Activated CD8-positive, alpha-beta memory T cell treated with anti-CD3 and anti-CD28 coated beads for 1 hour (primary cell): ENCODE data around the gene C19orf47.

ENCODE experiments used
- DNase-seq, 2 donors: peaks; one replicate each; pipeline ENCODE4 v3.0.0-alpha.2; 2020; ENCODE audit warnings: low read depth in 1 of 2; ENCODE audit errors: extremely low read depth in 1 of 2

C19orf47 gene

DNA sequence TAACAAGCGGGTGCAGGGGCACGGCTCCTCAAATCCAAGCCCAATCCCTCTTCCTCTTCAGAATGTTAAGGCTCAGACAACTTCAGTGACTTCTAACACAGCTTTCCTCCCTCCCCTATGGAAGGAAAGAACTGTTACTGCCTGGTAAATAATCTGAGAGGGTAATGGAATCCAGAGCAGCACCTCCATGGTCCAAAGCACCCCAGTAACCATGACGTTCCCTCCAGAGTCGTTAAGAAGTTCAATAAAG lies 64.0 kb downstream of the C19orf47 start:
- no peak for DNase-seq

DNA sequence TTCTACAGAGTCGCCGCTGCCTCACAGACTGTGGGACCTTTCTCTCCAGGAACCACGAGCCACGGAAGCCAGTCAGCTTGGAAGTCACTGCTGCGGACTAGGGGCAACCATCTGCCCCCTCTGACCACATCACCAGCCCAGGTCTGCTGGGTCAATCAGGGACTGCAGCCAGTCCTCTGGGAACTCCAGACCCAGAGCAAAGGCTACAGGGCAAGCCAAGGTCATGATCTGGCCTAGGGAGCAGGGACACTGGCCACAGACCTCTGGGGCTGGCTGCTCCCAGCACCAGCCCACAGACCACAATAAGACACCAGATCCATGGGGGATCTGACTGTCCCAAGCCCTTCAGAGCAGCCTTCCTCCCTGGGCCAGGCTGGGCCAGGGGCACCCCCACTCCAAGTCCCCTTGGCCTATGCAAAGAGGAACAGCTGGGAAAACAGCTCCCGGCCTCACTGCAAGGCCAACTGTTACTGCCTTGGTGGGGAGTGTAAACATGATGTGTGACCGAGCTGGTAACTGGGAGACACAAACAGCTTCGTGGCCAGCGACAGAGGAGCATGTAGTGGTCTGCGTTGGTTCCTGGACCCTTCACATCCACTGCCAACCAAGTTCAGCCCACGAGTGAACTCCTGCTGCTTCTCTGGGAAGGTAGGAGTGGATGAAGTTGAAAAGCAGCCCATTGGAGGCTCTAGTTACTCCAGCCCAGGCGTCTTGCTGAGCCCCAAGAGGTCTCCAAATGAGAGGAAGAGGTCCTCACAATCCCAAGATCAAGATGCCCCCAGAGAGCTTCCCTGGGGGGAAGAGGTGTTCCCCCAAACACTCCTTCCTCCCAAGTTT lies 64.6 kb downstream of the C19orf47 start:
- DNase-seq: no peak

DNA sequence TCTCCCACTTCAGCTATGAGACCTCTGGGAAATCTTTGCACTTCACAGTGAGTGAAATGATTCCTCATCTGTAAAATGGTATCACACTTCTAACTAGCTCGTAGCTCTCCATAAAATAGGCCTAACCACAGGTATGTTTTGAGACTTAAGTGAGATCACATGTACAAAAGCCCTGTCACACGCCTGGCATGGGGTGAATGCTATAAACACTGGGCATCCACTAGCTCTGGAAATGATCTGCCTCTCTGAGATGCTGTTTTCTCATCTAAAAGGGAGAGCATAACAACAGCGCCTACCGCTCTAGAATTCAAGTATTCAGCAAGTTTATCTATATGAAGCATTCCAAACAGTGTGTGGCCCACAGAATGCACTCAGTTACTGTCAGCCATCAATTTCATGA lies 65.3 kb downstream of the C19orf47 start:
- no peak for DNase-seq

GRCh38 chr19:40282209-40282580 lies 66.0 kb downstream of the C19orf47 start:
- no peak for DNase-seq

DNA sequence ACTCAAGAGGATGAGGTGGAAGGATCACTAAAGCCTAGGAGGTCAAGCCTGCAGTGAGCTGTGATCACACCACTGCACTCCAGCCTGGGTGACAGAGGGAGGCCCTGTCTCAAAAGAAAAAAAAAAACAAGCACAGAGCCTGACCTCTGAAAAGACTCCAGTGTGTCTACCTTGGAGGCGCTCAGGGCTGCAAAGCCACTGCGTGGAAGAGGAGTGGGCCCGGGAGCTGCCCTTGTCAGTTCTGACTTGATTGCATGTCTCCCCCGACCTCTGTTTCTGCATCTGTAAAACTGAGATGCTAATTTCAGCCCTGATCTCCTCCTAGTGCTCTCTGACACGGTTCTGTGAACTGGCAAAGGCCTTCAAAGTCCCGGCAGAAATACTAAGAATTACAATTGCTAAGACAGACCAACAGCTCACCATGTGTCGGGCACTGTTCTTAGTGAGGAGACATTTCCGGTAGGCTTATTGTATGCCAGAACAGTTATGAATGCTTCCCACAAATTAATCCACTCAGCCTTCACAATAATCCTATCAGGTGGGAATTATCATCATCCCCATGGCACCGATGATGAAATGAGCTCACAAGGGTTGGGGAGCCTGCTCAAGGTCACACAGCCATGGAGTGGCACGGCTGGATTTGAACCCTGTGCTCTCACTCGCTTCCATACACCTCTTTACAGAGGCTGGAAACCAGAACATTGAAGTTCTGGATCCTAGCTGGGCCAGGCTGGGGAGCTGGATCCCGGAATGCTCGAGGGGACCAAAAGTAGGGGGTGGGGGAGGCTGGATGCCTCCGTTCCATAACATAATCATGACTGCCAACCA lies 66.6 kb downstream of the C19orf47 start:
- no peak for DNase-seq

GRCh38 chr19:40280608-40281221 lies 67.5 kb downstream of the C19orf47 start:
- DNase-seq: no peak

GRCh38 chr19:40279761-40280607 lies 68.2 kb downstream of the C19orf47 start:
- DNase-seq: no peak

- DNase-seq: no peak
Measured at GRCh38 chr19:40279120-40279551, 69.1 kb downstream of the C19orf47 start.

GRCh38 chr19:40278361-40279035 lies 69.7 kb downstream of the C19orf47 start:
- no peak for DNase-seq

DNA sequence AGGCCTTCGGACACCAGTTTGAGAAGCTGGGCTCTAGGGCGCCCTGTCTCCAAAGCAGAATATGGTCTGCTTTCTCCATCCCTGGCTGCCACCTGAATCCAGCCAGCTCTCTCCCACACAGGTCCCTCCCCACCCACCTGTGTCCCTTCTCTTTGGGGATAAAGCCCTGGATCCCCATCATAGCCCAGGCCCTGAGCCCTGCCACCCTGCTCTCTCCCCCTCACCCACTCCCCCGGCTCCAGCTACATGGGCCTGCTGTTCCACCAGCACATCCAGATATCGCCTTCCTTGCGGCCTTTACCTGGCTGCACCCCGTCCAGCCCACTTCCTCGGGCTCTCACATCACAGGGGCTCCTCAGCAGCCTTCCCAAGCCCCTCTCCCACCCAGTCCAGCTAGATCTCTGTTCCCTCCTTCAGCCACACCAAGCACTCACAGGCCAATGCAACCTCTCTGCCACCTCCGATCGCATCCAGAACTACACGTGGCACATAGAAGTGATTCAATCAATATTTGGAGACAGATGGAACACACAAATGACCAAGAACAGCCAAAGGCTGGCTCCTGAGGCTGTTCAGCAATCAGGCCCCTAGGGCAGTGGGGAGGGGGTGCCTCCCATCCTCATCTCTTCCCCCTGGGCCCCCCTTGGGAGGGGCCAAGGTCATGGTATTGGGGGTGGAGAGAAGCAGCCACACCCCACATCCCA lies 70.7 kb downstream of the C19orf47 start:
- DNase-seq: no peak

DNA sequence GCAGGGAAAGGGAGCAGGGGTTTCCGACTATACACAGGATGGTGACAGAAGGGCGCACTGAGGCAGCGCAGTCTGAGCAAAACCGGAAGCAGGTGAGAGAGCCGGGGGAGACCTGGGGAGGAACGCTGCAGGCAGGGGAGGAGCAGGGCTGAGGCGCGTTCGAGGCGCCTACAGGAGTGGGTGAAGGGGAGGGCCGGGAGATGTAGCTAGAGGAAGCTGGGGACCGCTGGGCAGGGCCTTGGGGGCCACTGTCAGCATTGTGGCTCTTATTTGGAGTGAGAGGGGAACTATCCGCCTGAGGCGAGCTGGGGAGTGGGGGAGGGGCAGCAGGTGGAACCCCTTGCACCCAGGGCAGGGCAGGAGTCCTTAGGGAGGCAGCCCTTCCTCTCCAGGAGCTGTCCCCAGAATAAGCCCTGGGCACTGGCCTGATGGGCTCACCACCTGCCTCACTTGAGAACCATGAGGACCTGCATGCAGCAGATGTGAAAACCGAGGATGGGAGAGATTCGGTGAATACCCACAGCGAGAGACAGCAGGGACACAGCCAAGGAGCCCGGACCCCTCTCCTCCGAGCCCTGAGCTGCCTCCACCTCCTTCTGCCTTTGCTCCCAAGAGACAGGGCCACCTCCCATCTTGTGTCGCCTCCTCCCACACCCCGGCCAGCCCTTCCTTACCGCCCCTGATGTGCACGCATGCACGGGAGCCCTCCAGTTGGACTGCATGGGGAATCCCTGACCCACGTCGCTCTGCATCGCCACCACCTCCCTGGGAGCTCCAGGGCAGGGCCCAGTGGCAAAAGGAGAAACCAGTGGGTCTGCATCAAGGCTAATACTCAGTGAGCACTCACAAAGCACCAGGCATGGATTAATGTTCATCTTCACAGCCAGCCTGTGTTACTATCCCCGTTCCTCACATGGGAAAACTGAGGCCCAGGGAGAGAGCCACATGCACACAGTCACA lies 73.3 kb downstream of the C19orf47 start:
- DNase-seq: no peak

DNA sequence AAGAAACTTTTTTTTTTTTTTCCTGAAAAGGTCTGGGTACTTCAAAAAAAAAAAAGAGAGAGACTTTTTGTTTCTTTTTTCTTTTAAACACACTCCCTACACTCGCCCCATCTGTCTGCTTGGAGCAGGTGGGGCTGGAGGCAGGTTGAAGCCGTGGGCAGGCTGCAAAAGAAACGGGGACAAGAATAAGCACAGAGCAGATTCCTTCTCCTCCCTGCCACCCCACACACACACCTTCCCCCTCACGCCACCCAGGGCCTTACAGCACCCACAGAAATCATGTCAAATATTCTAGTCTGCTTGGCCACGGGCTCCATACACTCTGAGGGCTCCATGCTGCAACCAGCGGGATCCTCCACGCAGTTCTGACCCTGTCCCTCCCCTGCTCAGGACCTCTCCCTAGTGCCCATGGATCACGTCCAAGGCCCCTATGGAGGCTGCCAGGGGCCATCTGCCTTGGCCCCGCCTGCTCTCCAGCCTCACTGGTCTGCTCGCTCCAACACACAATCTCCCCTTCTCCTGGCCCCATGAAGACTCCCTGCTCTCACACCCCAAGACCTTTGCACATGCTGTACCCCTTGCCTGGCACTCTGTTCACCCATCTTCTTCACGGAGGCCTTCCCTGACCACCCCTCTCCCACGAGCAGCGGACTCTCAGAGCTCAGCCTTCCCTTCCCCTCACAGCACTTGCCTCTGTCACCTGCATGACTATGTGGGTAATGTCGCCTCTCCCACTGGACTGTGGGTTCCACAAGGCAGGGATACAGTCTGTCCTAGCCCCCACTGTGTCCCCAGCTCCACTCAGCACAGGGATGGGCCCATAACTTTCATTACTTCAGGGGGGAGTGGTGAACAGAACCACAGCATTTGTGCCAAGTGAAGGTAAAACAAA lies 74.5 kb downstream of the C19orf47 start:
- no peak for DNase-seq

GRCh38 chr19:40272261-40272660 lies 75.9 kb downstream of the C19orf47 start:
- no peak for DNase-seq

DNA sequence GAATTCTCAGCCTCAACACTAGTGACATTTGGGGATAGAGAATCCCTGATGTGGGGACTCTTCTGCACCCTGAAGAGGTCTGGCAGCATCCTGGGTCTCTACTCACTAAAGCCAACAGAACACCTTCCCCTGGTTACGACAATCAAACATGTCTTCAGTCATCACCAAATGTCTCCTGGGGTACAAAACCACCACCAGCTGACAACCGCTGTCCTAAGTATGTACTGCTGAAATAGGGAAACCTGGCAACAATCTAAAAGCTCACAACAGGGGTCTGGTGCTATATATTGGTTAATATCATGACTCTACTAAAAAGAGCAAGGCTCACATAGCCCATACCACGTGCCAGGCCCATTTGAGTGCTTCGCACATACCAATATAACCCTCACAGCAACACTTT lies 76.5 kb downstream of the C19orf47 start:
- DNase-seq: no peak

- DNase-seq: no peak
Measured at GRCh38 chr19:40270362-40271089, 77.7 kb downstream of the C19orf47 start.
